Occipital lobe (tissue), 2 donors: ENCODE measurements around the gene OAS2. TPM values are rescaled to one million over a fixed set of nuclear protein-coding genes. Genes with fewer than 3 reads are reported as not detected.
A peak's percentile ranks its signal among the peaks of the same experiment; 100 is the strongest.

Experiments
- DNase-seq: peaks from one replicate; lab custom pipeline; 2025; lab: John Stamatoyannopoulos, UW
- total RNA-seq: library from RNA; depleted of rRNA; stranded (reverse); fragments of >200 nt; gene quantifications from one replicate; pipeline ENCODE4 v1.2.3, GENCODE V29; 2014

Gene OAS2
- total RNA-seq, 1 donor from 2014 or later, result 2.0 TPM

DNA sequence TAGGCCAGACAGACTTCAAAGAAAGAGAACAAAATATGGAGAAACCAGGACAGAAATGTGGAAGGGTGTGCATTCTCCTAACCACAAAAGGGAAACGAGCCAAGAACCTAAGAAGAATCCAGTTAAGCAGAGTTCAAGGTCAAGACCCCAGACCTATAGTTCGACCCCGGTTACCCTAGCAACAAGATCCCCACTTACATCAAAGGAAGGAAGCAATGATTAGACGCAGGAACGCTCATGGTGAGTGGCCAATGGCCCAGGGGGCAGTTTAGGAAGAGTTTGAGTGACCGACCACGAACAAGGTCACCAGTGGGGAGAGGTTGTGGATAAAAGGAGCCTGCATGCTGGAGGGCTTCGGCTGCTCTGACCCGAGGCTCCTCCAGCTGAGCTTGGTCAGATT, 36.2 kb downstream of the OAS2 start:
- no peak for DNase-seq

DNA sequence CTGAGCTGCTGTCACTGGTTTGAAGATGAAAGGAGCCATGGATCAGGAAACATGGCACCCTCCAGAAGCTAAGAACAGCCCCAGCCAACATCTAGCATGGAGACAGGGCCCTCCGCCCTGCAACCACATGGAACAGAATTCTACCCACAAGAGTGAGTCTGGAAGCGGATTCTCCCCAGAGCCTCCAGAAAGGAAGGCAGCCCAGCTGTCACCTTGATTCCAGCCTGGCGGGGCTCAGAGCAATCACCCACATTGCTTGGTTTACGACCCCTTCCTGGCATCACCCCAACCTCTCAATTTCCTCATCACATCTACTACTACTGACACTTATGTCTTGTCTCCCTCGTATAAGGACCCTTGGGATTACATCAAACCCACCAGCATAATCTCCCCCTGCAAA, 38.5 kb downstream of the OAS2 start:
- no peak for DNase-seq

DNA sequence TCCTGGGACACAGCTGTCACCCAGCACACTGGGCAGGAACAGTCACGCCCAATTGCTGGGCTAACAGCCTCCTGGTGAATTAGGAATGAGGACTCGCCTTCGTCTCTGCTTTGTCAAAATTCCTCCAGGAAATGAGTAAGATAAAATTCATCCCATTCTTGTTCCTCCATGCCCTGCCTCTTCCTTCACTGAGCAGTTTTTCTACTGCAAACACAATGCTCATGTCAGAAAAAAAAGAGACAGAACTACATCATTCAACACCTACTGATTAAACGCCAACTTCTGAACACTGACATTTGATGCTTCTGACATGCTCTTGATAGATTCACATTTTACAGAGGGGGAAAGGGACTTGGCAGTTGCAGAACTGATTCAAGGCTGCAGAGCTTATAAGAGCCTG, 40.7 kb downstream of the OAS2 start:
- DNase-seq, result no peak

DNA sequence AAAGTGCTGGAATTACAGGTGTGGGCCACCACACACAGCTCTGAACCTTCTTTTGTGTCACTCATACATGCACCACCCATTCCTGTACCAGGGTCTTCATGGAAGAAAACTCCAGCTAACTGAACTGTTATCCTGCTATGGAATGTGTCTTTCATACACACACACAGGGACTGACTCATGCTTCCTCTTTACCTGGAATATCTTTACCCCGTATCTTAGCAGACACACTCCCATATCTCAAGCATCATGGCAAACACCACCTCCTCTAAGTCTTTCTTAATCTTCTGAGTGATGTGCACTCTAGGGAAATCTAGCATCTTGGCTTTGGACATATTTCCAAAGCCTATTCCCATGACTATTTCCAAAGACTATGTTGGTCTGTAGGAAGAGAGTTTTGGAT, 43.2 kb downstream of the OAS2 start:
- no peak for DNase-seq

DNA sequence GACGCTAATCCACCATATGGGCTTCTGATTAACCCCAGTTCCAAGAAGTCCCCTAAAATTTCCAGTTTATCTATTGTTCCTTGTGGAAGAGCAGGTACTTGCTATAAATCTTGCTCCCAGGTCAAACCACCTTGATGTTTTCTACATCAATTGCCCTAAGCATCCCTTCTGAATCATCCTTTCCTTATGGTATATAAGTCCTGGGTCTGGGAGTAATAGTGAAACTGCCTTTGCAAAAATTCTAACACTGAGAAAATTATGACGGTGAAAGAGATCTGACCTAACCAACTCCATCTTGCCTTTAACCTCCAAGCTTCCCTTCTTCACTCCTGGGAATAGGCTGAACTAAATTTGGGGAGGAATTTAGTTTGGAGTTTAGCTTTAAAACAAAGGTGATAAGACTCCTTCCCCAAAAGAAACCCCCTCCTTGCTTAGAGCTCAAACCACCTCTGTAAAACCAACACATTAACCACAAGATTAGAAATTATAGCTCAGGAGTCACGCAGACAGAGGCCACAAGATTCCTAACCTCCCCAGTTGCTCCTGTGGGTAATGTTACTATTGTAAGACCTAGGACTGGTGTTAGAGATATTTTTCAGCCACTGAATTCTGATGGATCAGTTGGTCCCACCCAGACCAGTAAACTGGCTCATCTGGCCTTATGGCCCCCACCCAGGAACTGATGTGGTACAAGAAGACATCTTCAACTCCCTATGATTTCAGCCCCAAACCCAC, 44.4 kb downstream of the OAS2 start:
- DNase-seq, result no peak

DNA sequence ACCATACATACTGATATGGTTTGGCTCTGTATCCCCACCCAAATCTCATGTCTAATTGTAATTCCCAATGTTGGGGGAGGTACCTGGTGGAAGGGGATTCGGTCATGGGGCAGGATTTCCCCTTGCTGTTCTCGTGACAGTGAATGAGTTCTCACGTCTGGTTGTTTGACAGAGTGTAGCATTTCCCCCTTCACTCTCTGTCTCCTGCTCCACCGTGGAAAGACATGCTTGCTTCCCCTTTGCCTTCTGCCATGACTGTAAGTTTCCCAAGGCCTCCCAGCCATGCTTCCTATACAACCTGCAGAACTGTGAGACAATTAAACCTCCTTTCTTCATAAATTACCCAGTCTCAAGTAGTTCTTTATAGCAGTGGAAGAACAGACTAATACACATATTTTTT, 49.4 kb downstream of the OAS2 start:
- DNase-seq, result no peak

DNA sequence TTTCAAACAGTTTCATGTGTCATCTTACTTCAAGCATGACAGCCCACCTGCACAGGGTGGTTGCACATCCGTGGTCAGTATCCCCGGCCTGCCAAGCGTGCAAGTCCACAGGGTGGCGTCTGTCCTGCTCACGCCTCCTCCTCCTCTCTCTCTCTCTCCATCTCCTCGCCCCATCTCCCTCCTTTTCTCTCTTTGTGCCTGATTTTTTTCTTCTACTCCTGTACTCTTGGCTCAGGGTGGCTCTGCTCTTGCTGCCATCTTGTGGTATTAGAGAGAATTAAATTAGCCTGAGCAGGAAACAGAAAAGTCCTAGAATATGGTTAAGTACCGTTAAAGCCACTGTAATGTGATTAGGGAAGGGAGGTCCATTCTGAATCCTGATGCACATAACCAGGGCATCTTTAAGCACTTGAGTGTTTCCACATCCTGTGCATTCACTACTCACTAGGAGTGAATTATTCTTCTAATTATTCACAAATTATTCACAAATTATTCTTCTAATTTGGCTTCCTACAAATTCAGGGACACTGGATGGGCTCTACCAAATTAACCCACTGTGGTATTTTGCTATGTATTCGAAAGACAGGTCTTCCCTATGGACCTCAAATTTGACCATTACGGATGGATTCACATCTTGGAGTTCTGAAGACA, 52.7 kb downstream of the OAS2 start:
- peak; percentile 3 for DNase-seq

DNA sequence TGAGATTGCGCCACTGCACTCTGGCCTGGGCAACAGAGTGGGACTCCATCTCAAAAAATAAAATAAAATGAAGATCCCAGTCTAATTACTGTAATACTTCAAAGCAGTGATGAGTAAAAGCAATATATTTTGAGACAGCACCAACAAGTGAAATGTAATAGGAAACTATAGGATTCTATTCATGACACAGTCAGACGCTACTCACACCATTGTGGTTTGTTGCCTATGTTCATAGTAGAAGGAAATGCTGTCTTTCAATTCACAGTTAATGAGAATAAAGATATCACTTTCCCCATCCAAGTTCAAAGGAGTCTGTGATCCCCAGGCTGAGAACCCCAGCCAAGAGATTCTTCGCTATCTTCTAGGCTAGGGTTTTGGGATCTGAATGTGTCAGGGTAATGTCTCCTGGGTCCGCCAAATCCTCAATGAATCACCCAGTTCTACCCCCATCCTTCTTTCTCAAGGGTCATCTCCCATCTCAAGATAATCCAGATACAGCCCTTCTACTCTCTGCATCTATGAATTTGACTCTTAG, 61.7 kb downstream of the OAS2 start:
- DNase-seq, result no peak

DNA sequence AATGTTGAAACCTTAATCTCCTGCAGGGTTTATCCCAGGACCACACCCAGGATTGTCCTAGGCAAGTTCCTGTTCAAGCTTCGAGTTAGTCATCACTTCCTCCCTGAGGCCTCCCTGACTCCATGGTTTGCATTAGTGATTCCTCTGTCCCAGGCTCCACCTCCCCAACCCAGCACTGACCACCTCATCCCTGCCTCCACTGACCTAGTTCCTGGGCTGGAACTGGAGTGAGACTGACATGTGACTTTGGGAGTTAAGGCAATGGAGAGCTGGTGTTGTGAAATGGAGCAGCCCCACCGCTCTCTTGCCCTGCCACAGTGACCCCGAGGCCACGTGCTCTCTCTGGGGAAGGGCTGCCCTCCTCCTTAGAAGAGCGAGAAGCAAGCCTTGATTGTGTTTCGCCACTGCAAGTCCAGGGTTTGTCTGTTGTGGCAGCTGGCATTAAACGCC, 62.4 kb downstream of the OAS2 start:
- no peak for DNase-seq

DNA sequence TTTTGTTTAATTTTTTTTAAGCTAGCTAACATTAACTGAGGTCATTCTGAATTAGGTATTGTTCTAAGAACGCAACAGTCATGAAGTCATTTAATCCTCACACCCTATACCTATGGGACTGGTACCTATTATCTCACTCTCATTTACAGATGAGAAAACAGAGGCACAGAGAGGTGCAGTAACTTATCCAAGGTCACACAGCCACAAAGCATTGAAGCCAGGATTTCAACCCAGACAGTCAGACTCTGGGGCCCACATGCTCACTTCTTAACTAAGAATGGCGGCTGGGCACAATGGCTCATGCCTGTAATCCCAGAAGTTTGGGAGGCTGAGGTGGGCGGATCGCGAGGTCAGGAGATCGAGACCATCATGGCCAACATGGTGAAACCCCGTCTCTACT, 63.2 kb downstream of the OAS2 start:
- DNase-seq, result no peak

DNA sequence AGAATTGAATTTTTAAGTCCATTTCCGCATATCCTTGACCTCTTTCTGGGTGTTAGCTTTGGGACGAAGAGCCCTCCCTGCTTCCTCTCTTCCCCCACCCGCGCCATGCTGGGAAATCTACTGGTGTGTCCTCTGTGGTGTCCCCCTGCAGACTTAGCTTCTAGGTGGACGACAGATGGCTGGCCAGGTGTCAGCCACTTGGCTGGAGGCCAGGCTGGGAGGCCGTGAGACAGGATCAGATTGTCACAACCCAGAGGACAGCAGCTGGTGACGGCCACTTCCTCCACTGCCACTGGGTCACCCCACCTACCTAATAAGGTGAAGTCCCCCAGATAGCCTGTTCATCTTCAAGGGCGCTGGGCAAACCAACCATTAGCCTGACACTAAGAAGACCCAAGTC, 64.9 kb downstream of the OAS2 start:
- DNase-seq, result no peak

DNA sequence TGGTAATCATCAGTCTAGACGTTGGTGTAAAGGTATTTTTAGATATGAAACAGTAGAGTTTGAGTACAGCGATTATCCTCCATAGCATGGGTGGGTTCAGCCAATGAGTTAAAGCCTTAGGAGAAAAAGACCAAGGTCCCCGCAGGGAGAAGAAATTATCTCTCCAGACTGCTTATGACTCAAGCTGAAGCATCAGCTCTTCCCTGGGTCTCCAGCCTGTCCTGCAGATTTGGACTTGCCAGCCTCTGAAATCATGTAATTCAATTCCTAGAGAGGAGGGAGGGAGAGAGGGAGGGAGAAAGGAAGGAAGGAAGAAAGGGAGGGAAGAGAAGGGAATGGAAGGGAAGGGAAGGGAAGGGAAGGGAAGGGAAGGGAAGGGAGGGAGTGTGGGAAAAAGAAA, 66.2 kb downstream of the OAS2 start:
- no peak for DNase-seq

DNA sequence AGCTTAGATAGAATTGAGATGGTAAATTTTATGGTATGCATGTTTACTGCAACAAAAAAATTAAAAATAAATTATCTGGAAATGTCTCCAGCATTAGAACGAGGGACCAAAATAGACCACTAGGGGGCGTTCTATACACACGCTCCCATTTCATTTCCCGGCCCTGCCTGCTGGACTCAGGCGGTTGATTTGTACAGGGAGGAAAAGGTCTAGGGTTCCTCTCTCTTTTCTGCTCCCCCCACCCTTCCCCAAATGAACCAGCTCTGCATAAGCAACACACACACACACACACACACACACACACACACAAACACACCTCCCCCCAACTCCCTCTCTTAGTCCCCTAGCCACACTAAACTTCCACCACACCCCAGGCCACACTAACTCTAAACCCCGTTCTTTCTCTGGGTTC, 70.4 kb downstream of the OAS2 start:
- peak; percentile 24 for DNase-seq

DNA sequence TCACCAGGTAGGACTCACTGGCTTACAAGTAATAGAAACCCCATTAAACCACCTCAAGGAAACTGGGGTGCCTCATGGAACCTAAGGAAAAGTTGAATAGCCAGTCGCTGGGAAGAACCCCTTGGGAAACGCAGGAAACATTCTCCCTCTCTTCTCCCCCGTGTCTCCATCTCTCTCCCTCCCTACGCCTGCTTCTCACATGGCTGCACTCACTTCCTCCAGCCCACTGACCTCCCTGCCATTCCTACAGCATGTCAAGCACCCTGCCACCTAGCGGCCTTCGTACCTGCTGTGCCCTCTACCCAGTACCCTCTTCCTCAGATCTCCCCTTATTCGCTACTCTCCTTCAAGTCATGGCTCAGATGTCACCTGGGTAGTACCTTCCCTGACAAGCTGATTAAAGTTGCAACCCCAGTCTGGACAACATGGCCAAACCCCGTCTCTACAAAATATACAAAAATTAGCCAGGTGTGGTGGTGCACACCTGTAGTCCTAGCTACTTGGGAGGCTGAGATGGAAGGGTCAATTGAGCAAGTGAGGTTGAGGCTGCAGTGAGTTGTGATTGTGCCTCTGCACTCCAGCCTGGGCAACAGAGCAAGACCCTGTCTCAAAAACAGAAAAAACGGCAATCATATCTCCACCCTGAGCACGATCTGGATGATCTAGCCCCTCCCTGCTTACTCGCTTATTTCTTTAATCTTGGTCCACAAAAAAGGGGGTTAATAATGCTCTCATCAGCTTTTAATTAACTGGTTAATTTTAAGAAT, 71.8 kb downstream of the OAS2 start:
- DNase-seq, result no peak

DNA sequence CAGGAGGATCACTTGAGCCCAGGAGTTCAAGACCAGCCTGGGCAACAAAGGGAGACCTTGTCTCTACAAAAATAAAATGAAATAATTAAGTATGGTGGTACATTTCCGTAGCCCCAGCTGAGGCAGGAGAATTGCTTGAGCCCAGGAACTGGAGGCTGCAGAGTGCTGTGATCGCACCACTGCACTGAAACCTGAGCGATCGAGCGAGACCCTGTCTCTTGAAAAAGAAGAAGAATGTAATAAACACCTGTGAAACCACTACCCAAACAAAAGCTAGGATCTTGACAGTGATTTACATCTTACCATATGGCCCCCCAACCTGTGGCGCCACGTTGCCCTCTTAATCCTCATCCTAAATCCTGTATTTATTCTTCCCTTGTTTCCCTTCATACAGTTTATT, 72.5 kb downstream of the OAS2 start:
- DNase-seq, result no peak

DNA sequence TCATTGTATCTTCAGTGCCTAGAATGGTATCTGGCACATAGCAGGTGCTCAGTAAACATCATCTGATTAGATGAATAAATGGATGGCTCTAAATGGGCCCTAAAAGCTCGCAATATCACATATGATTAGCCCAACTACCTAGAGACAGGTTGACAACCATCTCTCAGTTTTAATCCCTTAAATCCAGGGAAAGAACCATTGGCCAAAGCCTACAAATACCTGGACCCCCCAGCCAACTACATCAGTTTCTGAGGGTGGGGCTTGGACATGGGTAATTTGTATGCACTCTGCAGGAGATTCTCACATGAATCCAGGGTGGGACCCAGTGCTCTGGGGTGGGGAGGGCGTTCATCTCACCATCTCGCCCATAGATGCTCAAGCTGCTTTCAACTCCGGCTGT, 73.4 kb downstream of the OAS2 start:
- no peak for DNase-seq

DNA sequence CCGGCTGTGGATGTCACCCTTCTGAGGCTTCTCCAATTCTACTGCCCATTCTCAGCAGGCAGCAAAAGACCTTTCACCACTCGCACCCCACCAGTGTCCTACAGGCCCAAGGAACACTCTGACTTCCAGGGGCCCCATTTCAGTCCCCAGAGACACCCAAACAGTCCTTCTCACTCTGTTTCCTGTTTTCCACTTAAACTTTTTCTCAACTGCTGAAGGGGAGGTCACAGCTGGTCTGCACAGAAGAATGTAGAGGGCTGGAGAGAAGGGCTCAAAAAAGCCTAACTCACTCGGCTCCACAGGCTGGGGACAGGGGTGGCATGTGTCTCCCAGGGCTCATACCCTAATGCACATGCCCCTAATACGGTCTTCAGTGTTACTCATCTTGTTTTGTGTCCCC, 74.0 kb downstream of the OAS2 start:
- no peak for DNase-seq

DNA sequence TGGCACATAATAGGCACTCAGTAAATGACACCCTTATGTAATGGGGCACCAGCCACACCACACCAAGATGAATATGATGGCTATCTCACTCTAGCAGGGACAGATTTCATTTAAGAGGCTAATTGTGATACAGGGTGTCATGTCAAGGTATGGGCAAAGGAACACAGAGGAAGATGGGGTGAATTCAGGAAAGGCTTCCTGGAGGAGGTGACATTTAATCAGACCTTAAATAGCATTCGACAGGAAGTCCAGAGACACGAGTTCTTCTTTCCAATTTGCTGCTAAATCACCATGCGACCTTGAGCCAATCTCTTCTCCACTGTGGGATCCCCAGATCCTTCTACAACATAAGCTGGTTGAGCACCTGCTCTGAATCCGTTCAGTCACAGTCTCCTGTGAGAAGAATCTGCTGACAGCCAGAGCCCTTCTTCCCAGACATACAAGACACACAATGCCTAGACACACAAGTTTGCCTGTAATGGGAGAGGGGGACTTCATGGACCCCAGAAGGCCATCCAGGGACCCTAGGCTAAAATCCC, 76.7 kb downstream of the OAS2 start:
- no peak for DNase-seq

DNA sequence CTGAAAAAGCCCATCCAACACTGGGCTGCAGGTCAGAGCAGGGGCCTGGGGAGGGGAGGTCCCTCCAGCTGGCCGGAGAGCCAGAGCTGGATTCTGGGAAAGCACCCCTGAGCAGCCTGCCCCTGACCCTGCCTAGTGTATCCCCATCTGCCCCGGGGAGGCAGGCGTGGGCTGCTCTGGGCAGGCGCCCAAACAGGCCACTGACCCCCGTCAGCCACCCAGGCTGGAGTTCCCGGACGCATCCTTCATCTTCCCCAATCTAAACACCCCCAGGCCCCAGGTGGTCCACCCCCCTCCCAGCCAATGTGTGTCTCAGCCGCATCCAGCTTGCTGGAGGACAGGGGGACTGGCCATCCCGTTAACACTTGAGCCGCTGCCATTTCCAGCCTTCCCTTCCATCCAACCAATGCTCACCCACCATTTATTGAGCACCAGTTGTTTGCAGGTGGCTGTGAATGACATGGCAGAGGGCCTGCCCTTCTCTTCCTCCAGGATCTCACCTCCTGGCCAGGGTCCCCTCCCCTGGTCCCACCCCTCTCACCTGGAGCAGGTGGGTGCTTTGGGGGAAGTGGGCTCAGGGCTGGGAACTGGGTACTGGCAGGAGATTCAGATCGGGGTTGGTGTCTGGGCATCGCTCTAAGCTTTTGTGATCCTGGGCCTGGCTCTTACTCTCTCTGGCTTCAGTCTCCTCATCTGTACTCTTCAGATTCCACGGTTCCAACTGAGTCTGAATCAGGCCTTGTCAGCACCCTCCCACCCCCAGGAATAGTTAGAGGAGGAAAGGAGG, 77.5 kb downstream of the OAS2 start:
- DNase-seq, result no peak

DNA sequence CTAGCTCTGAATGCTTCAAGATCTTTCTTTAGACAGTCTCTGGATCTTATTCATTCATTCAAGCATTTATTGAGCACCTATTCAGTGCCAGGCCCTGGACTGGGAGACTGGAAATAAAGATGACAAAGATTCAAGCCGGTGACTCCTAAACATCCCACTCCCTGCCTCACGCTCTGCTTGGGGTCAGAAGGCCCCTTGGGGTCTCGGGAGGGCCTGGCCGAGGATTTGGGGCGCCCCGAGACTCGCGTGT, 78.0 kb downstream of the OAS2 start:
- DNase-seq, result no peak

DNA sequence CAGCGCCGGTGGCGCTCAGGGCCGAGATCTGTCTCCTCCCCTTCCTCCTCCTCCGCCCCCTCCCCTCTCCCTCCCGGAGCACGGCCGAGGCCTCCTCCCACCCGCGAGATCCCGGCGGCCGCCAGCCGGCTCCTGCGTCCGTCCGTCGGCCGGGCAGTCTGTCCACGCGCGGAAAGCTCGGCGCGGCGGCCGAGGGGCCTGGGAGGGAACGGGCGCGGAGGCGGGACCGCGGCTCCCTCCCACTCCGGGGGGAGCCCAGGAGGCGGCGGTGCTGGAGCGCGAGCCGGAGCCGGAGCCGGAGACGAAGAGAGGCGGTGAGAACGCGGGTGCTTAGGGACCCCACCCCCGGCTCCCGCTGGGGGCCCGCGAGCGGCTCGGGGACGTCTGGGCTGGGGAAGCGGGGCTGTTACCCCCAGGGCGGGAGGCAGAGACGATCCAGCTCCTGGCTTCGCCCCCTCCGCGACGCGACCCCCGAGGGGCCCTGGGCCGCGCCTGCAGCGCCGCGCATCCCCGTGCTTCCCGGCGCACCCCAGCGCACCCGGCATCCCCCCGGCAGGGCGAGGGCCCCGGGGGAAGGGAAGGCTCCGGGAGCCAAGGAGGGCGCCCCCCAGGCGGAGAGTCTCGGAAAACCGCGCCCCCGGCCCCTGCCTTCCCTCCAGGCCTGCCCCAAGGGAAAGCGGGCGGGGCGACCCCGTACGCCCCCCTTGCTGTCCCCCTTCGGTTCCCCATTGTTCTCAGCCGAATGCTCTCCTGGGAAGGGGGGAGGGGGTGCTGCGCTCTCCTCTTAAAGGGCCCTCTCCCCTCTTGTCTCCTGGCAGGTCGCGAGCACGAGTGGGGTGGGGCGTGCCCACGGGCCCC, 78.5 kb downstream of the OAS2 start, which contains the start of gene DTX1:
Gene DTX1 (plus strand): TSS at position 100 of the 858 bp plus-strand sequence. CDS start 1,463 bp downstream, outside the sequence.
- peak; percentile 67 for DNase-seq
